GM12874 (cell line): ENCODE results near the gene CNN3.

Experiments
- TF ChIP-seq, protein P1 (sequence below): IDR thresholded peaks from 2 replicates; pipeline ENCODE4 v1.5.1; 2011; ENCODE audit warnings: low read depth, mild to moderate bottlenecking, control low read depth, low read length, moderate library complexity; ENCODE audit not compliant: insufficient read depth

CNN3 gene

DNA sequence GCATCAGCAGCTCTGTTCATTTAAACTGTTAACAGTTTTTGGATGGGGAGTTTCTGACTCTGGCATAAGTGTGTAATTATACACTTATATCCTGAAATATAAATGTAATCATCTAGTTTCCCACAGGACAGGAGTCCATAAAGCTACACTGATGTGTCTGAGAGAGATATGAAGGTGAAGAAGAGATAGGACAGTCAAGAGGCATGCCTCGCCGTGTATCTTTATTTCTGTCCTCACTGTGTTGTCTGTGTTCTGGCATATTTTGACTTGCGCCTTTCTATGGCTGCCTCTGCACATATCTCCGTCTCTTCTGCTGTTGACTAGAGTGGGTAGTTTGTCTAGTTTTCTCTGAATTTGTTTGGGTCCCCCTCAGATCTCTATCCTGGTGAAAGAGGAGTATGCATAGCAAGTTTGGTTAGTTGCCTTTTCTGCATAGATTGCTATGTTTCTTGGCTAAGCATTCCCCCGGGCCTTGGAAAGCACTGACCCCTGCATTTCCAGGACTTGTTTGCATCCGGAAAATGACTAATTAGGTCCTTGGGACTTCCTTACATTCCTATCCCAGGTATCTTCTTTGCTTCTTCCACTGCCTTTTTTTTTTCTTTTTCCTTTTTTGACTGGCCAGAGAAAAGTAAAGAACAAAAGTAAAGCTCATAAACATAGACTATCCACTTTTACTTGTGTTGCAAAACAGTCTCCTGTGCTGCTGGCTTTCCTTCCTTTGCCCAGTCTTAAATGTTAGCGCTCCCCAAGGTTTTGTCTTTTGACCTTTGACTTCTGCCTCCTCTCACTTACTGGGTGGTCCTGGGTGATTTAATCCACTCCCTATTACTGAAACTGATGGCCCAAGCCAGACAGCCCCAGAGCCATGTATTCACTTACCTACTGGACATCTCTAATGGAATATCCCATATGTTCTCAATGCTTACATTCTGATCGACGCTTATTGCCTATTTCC is 27.6 kb upstream of the CNN3 start:
- TF ChIP-seq, protein P1, sequence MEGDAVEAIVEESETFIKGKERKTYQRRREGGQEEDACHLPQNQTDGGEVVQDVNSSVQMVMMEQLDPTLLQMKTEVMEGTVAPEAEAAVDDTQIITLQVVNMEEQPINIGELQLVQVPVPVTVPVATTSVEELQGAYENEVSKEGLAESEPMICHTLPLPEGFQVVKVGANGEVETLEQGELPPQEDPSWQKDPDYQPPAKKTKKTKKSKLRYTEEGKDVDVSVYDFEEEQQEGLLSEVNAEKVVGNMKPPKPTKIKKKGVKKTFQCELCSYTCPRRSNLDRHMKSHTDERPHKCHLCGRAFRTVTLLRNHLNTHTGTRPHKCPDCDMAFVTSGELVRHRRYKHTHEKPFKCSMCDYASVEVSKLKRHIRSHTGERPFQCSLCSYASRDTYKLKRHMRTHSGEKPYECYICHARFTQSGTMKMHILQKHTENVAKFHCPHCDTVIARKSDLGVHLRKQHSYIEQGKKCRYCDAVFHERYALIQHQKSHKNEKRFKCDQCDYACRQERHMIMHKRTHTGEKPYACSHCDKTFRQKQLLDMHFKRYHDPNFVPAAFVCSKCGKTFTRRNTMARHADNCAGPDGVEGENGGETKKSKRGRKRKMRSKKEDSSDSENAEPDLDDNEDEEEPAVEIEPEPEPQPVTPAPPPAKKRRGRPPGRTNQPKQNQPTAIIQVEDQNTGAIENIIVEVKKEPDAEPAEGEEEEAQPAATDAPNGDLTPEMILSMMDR = no peak

GRCh38 chr1:94953746-94954145 is 26.8 kb upstream of the CNN3 start:
- TF ChIP-seq, protein P1 = no peak

DNA sequence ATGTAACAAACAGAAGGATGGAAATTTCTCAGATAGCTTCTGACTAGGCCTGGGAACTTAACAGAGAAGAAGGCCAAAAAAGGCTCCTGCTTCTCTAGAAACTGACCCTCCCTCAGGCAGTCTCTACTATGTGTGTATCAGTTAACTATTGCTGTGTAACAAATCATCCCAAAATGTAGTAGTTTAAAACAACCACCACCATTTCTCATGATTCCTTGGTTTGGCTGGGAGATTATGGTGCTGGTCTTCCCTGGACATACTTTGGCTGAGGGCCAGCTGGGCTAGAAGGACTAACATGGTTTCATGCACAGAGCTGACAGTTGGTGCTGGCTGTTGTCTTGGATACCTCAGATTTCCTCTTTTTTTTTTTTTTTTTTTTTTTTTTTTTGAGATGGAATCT is 26.2 kb upstream of the CNN3 start:
- TF ChIP-seq, protein P1 = no peak

- TF ChIP-seq, protein P1 = no peak
Measured at GRCh38 chr1:94952539-94952938, 25.6 kb upstream of the CNN3 start.

- TF ChIP-seq, protein P1 = no peak
Measured at GRCh38 chr1:94951509-94952208, 24.7 kb upstream of the CNN3 start.

- TF ChIP-seq, protein P1 = no peak
Measured at GRCh38 chr1:94951046-94951445, 24.1 kb upstream of the CNN3 start.
